SK-N-SH (cell line): ENCODE measurements around the gene CRELD2.

ENCODE experiments used
- EP300 ChIP-seq, 2 experiments: IDR thresholded peaks; 2 replicates each; pipeline versions ENCODE4 v1.4.0 to v1.6.1; 2012; ENCODE audit warnings: borderline replicate concordance in 1 of 2, low read depth in 1 of 2, low read length in 1 of 2
- GABPA ChIP-seq: IDR thresholded peaks from 2 replicates; pipeline ENCODE4 v1.4.0; 2012; ENCODE audit warnings: low read depth, mild to moderate bottlenecking
- MXI1 ChIP-seq: IDR thresholded peaks from 2 replicates; pipeline ENCODE4 v1.6.1; 2012; ENCODE audit warnings: mild to moderate bottlenecking, low read depth, low read length, improper control_type of control experiment
- POLR2AphosphoS5 ChIP-seq: IDR thresholded peaks from 2 replicates; pipeline ENCODE4 v1.6.1; 2012; ENCODE audit warnings: low read depth, low read length
- RCOR1 ChIP-seq: fragments of 150-350 bp; IDR thresholded peaks from 2 replicates; pipeline ENCODE4 v1.6.1; 2017; ENCODE audit warnings: antibody characterized with exemption, low read length
- RFX5 ChIP-seq: IDR thresholded peaks from 2 replicates; pipeline ENCODE4 v1.6.1; 2012; ENCODE audit warnings: mild to moderate bottlenecking, improper control_type of control experiment, low read length
- SIN3A ChIP-seq: IDR thresholded peaks from 2 replicates; pipeline ENCODE4 v1.6.1; 2012; ENCODE audit warnings: low read depth, mild to moderate bottlenecking, low read length, moderate library complexity, borderline replicate concordance
- SMC3 ChIP-seq: IDR thresholded peaks from 2 replicates; pipeline ENCODE4 v1.6.1; 2012; ENCODE audit warnings: low read depth, low read length, improper control_type of control experiment
- TAF1 ChIP-seq: IDR thresholded peaks from 2 replicates; pipeline ENCODE4 v1.6.1; 2012; ENCODE audit warnings: low read depth, mild to moderate bottlenecking, low read length, moderate library complexity, borderline replicate concordance
- TCF12 ChIP-seq: IDR thresholded peaks from 2 replicates; pipeline ENCODE4 v1.4.0; 2012
- YY1 ChIP-seq: IDR thresholded peaks from 2 replicates; pipeline ENCODE4 v1.4.0; 2012; ENCODE audit warnings: low read depth, mild to moderate bottlenecking
- TF ChIP-seq, protein P1 (sequence below): fragments of 200-600 bp; sonication (generic); IDR thresholded peaks from 2 replicates; pipeline ENCODE4 v1.6.1; 2017; ENCODE audit warnings: antibody characterized with exemption, mild to moderate bottlenecking, moderate library complexity
- TF ChIP-seq, protein P2 (sequence below): IDR thresholded peaks from 2 replicates; pipeline ENCODE4 v1.4.0; 2012; ENCODE audit warnings: low read depth, borderline replicate concordance
- TF ChIP-seq, protein P3 (sequence below): fragments of 150-350 bp; IDR thresholded peaks from 2 replicates; pipeline ENCODE4 v1.6.1; 2017; ENCODE audit warnings: antibody characterized with exemption, low read length, low read depth, borderline replicate concordance

DNA sequence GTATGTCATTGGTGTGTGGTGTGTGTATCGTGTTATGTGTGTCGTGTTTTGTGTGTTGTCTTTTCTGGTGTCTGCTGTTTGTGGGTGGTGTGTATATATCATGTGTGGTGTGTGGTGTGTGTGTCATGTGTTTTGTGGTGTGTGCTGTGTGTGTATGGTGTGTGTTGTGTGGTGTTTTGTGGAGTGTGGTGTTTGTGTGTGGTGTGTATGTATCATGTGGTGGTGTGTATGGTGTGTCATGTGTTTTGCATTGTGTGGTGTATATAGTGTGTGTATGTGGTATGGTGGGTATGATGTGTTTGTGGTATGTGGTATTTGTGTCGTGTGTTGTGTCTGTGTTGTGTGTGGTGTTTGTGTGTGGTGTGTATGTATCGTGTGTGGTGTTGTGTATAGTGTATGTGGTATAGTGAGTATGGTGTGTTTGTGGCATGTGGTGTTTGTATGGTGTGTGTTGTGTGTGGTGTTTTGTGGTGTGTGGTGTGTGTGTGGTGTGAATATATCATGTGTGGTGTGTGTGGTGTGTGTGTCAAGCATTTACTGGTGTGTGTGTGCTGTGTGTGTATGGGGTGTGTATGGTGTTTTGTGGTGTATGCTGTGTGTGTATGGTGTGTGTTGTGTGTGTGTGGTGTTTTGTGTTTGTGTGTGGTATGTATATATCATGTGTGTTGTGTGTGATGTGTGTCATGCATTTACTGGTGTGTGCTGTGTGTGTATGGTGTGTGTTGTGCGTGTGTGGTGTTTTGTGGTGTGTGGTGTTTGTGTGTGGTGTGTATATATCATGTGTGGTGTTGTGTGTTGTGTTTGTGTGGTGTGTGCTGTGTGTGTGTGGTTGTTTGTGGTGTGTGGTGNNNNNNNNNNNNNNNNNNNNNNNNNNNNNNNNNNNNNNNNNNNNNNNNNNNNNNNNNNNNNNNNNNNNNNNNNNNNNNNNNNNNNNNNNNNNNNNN is 54.9 kb downstream of the CRELD2 start:
- no peak for TF ChIP-seq SIN3A
- TF ChIP-seq, protein P1, sequence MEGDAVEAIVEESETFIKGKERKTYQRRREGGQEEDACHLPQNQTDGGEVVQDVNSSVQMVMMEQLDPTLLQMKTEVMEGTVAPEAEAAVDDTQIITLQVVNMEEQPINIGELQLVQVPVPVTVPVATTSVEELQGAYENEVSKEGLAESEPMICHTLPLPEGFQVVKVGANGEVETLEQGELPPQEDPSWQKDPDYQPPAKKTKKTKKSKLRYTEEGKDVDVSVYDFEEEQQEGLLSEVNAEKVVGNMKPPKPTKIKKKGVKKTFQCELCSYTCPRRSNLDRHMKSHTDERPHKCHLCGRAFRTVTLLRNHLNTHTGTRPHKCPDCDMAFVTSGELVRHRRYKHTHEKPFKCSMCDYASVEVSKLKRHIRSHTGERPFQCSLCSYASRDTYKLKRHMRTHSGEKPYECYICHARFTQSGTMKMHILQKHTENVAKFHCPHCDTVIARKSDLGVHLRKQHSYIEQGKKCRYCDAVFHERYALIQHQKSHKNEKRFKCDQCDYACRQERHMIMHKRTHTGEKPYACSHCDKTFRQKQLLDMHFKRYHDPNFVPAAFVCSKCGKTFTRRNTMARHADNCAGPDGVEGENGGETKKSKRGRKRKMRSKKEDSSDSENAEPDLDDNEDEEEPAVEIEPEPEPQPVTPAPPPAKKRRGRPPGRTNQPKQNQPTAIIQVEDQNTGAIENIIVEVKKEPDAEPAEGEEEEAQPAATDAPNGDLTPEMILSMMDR: no peak
- TF ChIP-seq YY1: no peak
- no peak for TF ChIP-seq GABPA
- no peak for TF ChIP-seq MXI1
- no peak for TF ChIP-seq SMC3
- TF ChIP-seq RFX5: no peak
- TF ChIP-seq, protein P2, sequence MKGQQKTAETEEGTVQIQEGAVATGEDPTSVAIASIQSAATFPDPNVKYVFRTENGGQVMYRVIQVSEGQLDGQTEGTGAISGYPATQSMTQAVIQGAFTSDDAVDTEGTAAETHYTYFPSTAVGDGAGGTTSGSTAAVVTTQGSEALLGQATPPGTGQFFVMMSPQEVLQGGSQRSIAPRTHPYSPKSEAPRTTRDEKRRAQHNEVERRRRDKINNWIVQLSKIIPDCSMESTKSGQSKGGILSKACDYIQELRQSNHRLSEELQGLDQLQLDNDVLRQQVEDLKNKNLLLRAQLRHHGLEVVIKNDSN: no peak
- TF ChIP-seq, protein P3, sequence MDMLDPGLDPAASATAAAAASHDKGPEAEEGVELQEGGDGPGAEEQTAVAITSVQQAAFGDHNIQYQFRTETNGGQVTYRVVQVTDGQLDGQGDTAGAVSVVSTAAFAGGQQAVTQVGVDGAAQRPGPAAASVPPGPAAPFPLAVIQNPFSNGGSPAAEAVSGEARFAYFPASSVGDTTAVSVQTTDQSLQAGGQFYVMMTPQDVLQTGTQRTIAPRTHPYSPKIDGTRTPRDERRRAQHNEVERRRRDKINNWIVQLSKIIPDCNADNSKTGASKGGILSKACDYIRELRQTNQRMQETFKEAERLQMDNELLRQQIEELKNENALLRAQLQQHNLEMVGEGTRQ: no peak
- TF ChIP-seq TCF12: no peak
- no peak for TF ChIP-seq RCOR1
- no peak for TF ChIP-seq POLR2AphosphoS5
- TF ChIP-seq EP300 (IDR thresholded peaks at IDR 0.05; ENCODE audit: borderline replicate concordance in 1 of 2, low read depth in 1 of 2, low read length in 1 of 2): no peak
- no peak for TF ChIP-seq TAF1
